NCI-H2196 (cell line): Measurements from ENCODE around the gene TMOD4.

ENCODE experiments used
- DNase-seq: peaks from one replicate; lab custom pipeline; 2025; ENCODE audit not compliant: unreplicated experiment; lab: John Stamatoyannopoulos, UW

The TMOD4 gene

GRCh38 chr1:151143986-151144385 lies 31.8 kb downstream of the TMOD4 start:
- no peak for DNase-seq

- no peak for DNase-seq
Measured at GRCh38 chr1:151143057-151143435, 32.7 kb downstream of the TMOD4 start.

- DNase-seq: no peak
Measured at GRCh38 chr1:151142411-151143056, 33.2 kb downstream of the TMOD4 start.

- no peak for DNase-seq
Measured at GRCh38 chr1:151137789-151138188, 38.0 kb downstream of the TMOD4 start.

- DNase-seq: no peak
Measured at GRCh38 chr1:151135433-151136385, 40.1 kb downstream of the TMOD4 start.

- DNase-seq: no peak
Measured at GRCh38 chr1:151134991-151135390, 40.8 kb downstream of the TMOD4 start.

GRCh38 chr1:151134396-151134795 lies 41.4 kb downstream of the TMOD4 start:
- DNase-seq: no peak

- no peak for DNase-seq
Measured at GRCh38 chr1:151133018-151133806, 42.6 kb downstream of the TMOD4 start.

GRCh38 chr1:151132335-151133017 lies 43.3 kb downstream of the TMOD4 start:
- no peak for DNase-seq

GRCh38 chr1:151131701-151132334 lies 44.0 kb downstream of the TMOD4 start:
- DNase-seq: no peak

GRCh38 chr1:151130987-151131586 lies 44.7 kb downstream of the TMOD4 start:
- no peak for DNase-seq

GRCh38 chr1:151128800-151129199 lies 47.0 kb downstream of the TMOD4 start:
- no peak for DNase-seq

GRCh38 chr1:151124763-151125403 lies 50.9 kb downstream of the TMOD4 start:
- DNase-seq: no peak
